Measurements from ENCODE around the gene CRYAA. TPM values are rescaled to one million over a fixed set of nuclear protein-coding genes. Genes with fewer than 3 reads are reported as not detected.
"Not testable (repeated sequence)": the region's sequence is repeated elsewhere in the genome, so short reads cannot be mapped to it uniquely, and the experiment has no call there.

The CRYAA gene
- total RNA-seq, 1 donor from 2014 or later, result not detected

DNA sequence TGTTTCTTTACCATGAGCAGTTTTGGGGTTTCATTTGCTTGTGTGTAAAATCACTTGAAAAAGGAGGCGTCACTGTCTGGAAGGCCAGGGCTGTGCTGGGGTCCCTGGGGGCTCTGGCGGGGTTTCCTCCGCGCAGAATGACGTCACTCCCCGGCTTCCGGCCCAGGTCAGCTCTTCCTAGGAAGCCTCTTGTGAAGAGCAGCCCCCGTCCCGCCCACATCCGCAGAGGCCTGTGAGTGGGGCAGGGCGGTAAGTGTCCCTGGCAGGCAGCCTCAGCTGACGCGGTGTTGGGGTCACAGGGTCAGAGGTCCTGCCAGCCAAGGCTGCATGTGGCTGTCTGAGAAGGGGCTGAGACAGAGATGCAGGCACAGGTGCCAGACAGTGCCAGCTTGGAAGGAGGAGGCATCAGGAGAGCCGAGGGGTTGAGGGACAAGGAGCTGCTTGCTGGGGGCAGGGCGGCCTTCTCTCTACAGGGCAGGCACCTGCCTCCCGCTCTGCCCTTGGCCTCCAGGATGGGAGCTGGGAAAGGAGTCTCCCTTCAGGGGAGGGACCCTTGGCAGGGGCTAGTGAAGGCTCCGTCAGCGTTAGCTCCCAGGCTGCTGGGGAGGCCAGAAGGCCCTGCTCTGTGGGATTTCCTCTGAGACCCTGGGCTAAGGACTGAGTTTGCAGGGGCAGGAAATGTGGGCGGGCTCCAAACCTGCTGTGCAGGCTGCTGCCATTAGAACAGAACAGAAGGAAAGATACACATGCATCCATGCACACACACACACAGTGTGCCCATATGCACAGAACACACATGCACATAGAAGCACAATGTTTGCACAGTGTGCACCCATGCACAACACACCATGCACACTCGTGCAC is 8.5 kb downstream of the CRYAA start:
- DNase-seq, result not testable (repeated sequence)

GRCh38 chr21:43178175-43178826 is 9.5 kb downstream of the CRYAA start:
- not testable (repeated sequence) for DNase-seq

- not testable (repeated sequence) for DNase-seq
Observed at GRCh38 chr21:43181033-43181432, 12.2 kb downstream of the CRYAA start.

GRCh38 chr21:43187268-43187667 is 18.5 kb downstream of the CRYAA start:
- not testable (repeated sequence) for DNase-seq

DNA sequence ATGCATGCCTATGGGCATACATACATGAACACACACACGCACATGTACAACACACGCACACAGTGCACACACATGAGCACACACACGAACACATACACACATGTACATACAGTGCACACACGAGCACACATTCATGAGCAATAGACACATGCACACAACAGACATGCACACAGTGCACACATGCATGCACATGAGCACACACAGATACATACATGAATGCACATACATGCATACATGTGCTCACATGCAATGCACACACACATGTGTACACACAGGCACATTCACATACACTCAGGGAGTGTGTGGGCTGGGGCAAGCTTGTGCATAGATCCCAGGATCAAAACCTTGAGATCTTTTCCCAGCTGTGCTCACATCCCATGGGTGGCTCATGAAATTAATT is 18.9 kb downstream of the CRYAA start:
- no peak for DNase-seq

- no peak for DNase-seq
Observed at GRCh38 chr21:43188181-43188580, 19.4 kb downstream of the CRYAA start.

GRCh38 chr21:43188592-43189210 is 19.9 kb downstream of the CRYAA start:
- DNase-seq, result no peak

DNA sequence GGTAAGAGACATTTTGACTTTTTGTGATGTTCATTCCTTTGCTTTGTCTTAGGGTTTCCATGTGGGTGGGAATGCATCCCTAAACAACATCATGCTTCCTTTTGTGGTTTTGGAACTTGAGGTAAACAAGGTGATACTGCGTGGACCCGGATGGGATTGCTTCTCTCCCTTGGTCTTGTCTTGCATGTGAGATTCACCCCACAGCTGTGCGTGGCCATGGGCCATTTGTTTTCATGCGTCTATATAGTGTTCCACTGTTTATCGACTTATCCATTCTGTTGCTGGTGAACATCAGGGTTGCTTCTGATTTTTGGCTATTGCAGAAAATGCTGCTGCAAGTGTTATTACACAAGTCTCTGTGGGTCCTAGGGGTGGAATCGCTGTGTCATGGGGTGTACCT is 21.1 kb downstream of the CRYAA start:
- no peak for DNase-seq

- DNase-seq, result no peak
Observed at GRCh38 chr21:43190544-43190943, 21.7 kb downstream of the CRYAA start.

DNA sequence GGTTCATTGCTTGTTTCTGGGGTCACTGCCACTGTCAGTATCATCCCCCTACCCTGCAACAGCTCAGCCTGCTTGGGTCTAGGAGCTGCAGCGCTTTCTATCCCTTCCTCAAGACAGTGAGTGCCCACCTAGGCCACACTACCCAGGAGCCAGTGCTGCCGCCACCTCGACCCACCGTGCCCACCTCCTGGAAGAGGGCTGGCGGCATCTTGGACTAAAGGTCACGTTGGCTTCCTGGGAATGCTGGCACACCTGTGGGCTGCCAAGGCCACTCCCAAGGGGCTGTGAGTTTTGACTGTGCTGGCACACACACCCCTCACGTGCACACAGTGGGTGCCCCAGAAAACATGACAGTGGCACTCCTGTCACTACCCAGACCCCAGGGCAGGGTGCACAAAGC is 22.1 kb downstream of the CRYAA start:
- no peak for DNase-seq

DNA sequence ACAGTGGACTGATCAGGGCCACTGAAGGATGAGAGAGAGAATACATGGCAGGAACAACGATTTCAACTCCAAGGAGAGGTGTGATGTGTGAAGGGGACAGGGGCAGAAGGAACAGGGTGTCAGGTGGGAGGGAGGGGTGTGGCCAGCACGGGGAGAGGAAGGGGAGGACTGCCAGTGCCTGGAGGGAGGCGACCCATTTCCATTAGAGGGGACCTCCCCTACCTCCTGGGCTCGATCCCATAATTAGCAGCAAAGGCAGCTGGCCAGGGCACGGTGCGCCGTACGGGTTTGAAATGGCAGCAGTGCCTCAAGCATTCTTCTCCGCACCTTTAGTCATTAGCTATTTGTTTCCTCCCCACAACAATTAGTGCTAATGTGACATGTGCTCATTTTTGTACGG is 22.7 kb downstream of the CRYAA start:
- no peak for DNase-seq

- DNase-seq, result no peak
Observed at GRCh38 chr21:43191971-43192370, 23.2 kb downstream of the CRYAA start.

GRCh38 chr21:43192501-43193081 is 23.8 kb downstream of the CRYAA start:
- DNase-seq, result no peak

DNA sequence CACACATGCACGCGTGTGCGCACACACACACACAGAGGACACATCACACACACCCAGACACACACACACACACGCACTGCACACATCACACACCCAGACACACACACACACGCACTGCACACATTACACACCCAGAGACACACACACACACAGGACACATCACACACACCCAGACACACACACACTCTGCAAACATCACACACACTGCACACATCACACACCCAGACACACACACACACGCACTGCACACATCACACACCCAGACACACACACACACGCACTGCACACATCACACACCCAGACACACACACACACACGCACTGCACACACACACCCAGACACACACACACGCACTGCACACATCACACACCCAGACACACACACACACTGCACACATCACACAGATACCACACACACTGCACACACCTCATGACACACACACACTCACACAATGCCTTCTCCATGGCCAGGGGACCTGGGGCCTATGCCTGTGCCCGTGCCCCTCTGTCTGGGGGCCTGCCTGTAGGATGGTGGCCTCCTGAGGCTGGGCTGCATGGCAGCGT is 24.4 kb downstream of the CRYAA start:
- no peak for DNase-seq

GRCh38 chr21:43193651-43194302 is 25.0 kb downstream of the CRYAA start:
- DNase-seq, result no peak

DNA sequence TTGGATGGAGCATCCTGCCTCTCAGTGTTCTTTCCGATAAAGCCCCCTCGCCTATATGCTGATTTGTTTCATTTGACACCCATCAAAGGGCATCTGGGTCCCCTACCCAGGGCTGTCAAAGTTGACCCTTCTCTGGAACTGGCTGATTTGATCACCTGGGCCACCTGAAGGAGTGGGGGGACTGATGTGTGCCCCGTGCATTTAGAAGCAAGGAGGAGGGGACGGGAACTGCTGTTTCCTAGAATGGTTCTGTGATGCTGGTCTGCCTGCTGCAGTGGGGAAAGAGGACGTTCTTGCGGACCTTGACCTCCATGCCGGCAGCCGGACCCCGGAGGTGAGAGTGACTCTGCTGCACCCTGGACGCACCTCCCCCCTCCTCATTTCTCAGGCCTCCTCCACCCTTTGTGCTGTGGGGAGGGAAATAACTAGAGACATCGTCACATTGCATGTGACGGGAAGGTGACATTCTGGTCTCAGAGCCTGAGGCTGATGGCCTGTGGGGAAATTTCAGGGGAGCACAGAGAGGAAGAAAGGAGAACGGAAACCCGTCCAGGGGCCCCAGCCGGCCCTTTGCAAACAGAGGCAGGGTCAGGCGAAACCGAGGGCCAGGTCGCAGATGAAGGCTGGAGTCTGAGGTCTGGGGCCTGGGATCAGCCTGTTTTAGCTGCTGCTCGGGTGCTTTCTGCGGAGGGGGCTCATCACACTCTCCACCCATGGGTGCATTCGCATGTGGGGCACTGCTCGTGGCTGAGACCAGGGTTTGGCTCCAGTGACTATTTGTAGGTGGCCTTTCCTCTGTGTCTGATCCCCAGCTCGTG is 25.7 kb downstream of the CRYAA start:
- DNase-seq, result no peak

DNA sequence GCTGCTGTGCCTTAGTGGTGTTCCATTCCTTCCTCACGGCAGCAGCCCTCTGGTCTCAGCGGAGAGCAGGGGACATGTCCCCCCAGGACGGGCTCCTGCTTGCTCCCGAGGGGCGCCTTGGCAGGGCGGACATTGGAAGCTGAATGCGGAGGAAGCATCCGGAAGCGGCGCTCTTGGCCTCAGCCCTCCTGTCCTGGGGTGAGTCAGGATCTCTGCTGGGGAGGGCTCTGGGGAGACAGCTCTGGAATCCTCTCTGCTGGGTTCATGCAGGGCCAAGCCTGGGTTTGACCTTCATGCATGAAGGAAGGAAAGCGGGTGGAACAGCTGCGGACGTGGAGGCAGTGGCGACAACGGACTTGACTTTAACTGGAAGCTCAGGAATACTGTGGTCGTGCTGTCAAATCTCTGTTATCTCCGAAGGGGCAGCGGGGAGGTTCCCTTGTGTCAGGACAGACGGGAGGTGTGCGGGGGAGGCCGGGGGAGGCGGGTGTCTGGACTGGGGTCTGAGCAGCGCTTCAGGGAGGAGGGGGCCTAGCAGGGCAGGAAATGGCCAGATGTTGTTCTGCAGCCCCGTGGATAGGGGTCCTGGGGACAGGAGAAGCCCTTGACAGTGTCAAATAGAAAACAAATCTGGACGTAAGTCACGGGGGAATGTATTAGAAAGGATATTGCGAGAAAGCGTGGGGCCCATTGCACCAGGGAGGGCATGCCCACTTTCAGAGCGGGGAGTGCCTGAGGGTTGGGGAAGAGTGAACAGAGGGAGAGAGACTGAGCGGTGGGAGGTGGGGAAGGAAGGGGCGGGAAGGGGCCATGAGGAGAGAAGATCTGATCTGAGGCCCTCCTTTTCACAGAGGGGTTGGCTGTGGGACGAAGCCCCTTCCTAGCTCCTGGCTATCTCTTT is 26.6 kb downstream of the CRYAA start:
- DNase-seq, result no peak

- no peak for DNase-seq
Observed at GRCh38 chr21:43196826-43197225, 28.0 kb downstream of the CRYAA start.

- DNase-seq, result no peak
Observed at GRCh38 chr21:43198376-43198775, 29.6 kb downstream of the CRYAA start.

DNA sequence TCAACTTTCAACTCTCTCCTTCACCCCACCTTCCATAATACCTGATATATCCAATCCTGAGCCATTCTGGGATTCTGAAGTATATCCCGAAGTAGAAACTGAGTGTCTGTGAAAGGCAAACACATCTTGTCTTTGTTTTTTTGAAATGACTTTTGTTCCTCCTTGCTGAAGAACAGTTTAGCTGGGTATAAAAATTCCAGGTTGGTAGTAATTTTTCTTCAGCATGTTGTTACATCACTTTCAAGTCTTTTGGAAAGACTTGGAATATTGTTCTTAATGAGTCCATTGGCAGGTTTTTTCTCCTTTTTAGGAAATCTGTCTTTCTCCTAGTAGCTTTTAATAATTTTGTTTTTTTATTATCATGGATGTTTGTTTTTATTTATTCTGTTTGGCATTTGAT is 32.7 kb downstream of the CRYAA start:
- DNase-seq, result no peak

All from occipital lobe (tissue), 2 donors.